H1 (cell line): Measurements from ENCODE around the gene TMED10. TPM values are rescaled to one million over a fixed set of nuclear protein-coding genes. Genes with fewer than 3 reads are reported as not detected.

Experiments used
- CTCF ChIA-PET: fragments of 300-600 bp; sonication (Branson Sonifier 250); formaldehyde crosslinking; loops from one replicate; lab custom pipeline; 2021; ENCODE audit not compliant: partially characterized antibody; lab: Charles Lee
- POLR2A ChIA-PET: fragments of 300-600 bp; sonication (Branson Sonifier 250); formaldehyde crosslinking; loops from one replicate; lab custom pipeline; 2021; ENCODE audit warnings: inconsistent platforms; ENCODE audit not compliant: partially characterized antibody; lab: Charles Lee
- DNase-seq, 2 experiments: peaks; one replicate each; pipeline versions ENCODE4 v3.0.0 to v3.0.0-alpha.2; 2010 to 2022; ENCODE audit warnings: low spot score in 2 of 2, low read depth in 1 of 2, mixed read lengths in 1 of 2
- FAIRE-seq: peaks from 2 replicates; lab custom pipeline; 2011; peaks lifted over from hg19 to GRCh38; lab: Jason Lieb, UNC
- H2AFZ ChIP-seq: 2 replicates; pipeline ENCODE4 v1.8.1; 2012; ENCODE audit warnings: low read length, inconsistent platforms
- H2AK5ac ChIP-seq: 2 replicates; pipeline ENCODE4 v1.6.1; 2013; ENCODE audit warnings: low read depth, low read length
- H2BK120ac ChIP-seq: replicated peaks from 2 replicates; pipeline ENCODE3; 2013; ENCODE audit warnings: low read depth, low read length, inconsistent platforms
- H2BK12ac ChIP-seq: 2 replicates; pipeline ENCODE4 v1.6.1; 2013; ENCODE audit warnings: low read depth, low read length
- H2BK15ac ChIP-seq: 2 replicates; pipeline ENCODE4 v1.6.1; 2013; ENCODE audit warnings: low read length
- H2BK20ac ChIP-seq: 2 replicates; pipeline ENCODE4 v1.6.1; 2013; ENCODE audit warnings: low read length
- H2BK5ac ChIP-seq: 2 replicates; pipeline ENCODE4 v1.6.1; 2013; ENCODE audit warnings: low read depth, low read length
- H3K14ac ChIP-seq: 2 replicates; pipeline ENCODE4 v1.6.1; 2013; ENCODE audit warnings: inconsistent platforms; ENCODE audit not compliant: insufficient read length
- H3K18ac ChIP-seq: 2 replicates; pipeline ENCODE4 v1.6.1; 2013; ENCODE audit warnings: low read length; ENCODE audit errors: extremely low read depth
- H3K23ac ChIP-seq: 2 replicates; pipeline ENCODE4 v1.6.1; 2013; ENCODE audit warnings: inconsistent platforms; ENCODE audit not compliant: insufficient read length
- H3K23me2 ChIP-seq: 2 replicates; pipeline ENCODE4 v1.6.1; 2013; ENCODE audit warnings: low read depth, low read length
- H3K27ac ChIP-seq: 2 replicates; pipeline ENCODE4 v1.6.1; 2011; ENCODE audit warnings: low read depth, low read length, inconsistent platforms
- H3K27me3 ChIP-seq, 4 experiments: replicated peaks in 1 of 4; 1 replicate in 1 of 4; 2 replicates in 3 of 4; pipeline versions ENCODE4 v1.6.1 to v1.8.1; 2011 to 2013; ENCODE audit warnings: low read length in 3 of 4, mild to moderate bottlenecking in 3 of 4, inconsistent platforms in 2 of 4, mixed read lengths in 2 of 4, moderate library complexity in 1 of 4; ENCODE audit not compliant: control insufficient read depth in 3 of 4, insufficient read depth in 3 of 4; ENCODE audit errors: extremely low read depth in 1 of 4
- H3K36me3 ChIP-seq, 4 experiments: 2 replicates each; pipeline versions ENCODE4 v1.6.1 to v1.8.1; 2011 to 2013; ENCODE audit warnings: mild to moderate bottlenecking in 4 of 4, low read length in 3 of 4, moderate library complexity in 2 of 4, control low read depth in 1 of 4, inconsistent platforms in 1 of 4; ENCODE audit not compliant: insufficient read depth in 4 of 4, control insufficient read depth in 2 of 4
- H3K4ac ChIP-seq: replicated peaks from 2 replicates; pipeline ENCODE3; 2013; ENCODE audit warnings: low read length, low read depth, mixed read lengths, inconsistent platforms; ENCODE audit not compliant: insufficient read length
- H3K4me1 ChIP-seq, 4 experiments: replicated peaks in 1 of 4; 1 replicate in 1 of 4; 2 replicates in 3 of 4; pipeline versions ENCODE4 v1.6.1 to v1.8.1; 2011 to 2013; ENCODE audit warnings: low read length in 3 of 4, inconsistent platforms in 2 of 4, mixed read lengths in 1 of 4; ENCODE audit not compliant: insufficient read depth in 4 of 4, control insufficient read depth in 3 of 4
- H3K4me2 ChIP-seq, 2 experiments: 2 replicates each; pipeline versions ENCODE4 v1.6.1 to v1.8.1; 2011 to 2013; ENCODE audit warnings: low read depth in 2 of 2, low read length in 2 of 2, control low read depth in 1 of 2, inconsistent platforms in 1 of 2, mild to moderate bottlenecking in 1 of 2; ENCODE audit not compliant: insufficient read depth in 1 of 2
- H3K4me3 ChIP-seq, 4 experiments: fragments of 200-600, 300-600 bp in 1 of 4; sonication (generic), shearing (Covaris generic), sonication (Bioruptor Twin) in 1 of 4; 2 replicates each; pipeline versions ENCODE4 v1.5.1 to v1.8.1; 2011 to 2016; ENCODE audit warnings: low read length in 4 of 4, low read depth in 3 of 4, control low read depth in 2 of 4, inconsistent platforms in 2 of 4, mild to moderate bottlenecking in 2 of 4, mixed read lengths in 1 of 4, moderate library complexity in 1 of 4; ENCODE audit not compliant: insufficient read depth in 2 of 4; ENCODE audit errors: extremely low read depth in 1 of 4
- H3K56ac ChIP-seq: replicated peaks from 2 replicates; pipeline ENCODE3; 2013; ENCODE audit warnings: low read depth, mild to moderate bottlenecking, mixed read lengths, low read length, inconsistent platforms; ENCODE audit not compliant: insufficient read length
- H3K79me1 ChIP-seq: 2 replicates; pipeline ENCODE4 v1.6.1; 2013; ENCODE audit warnings: low read depth, low read length, control low read depth
- H3K79me2 ChIP-seq, 2 experiments: 2 replicates each; pipeline versions ENCODE4 v1.6.1 to v1.8.1; 2012 to 2013; ENCODE audit warnings: low read length in 2 of 2, mild to moderate bottlenecking in 2 of 2, inconsistent platforms in 1 of 2; ENCODE audit not compliant: insufficient read depth in 2 of 2, control insufficient read depth in 1 of 2
- H3K9ac ChIP-seq, 4 experiments: replicated peaks in 1 of 4; 1 replicate in 1 of 4; 2 replicates in 3 of 4; pipeline versions ENCODE4 v1.6.1 to v1.8.1; 2011 to 2013; ENCODE audit warnings: low read depth in 3 of 4, low read length in 3 of 4, control low read depth in 2 of 4, mild to moderate bottlenecking in 2 of 4, moderate library complexity in 2 of 4, inconsistent platforms in 1 of 4; ENCODE audit errors: extremely low read depth in 1 of 4
- H3K9me3 ChIP-seq, 2 experiments: 2 replicates each; pipeline versions ENCODE4 v1.6.1 to v1.8.1; 2012 to 2013; ENCODE audit warnings: mild to moderate bottlenecking in 2 of 2, moderate library complexity in 2 of 2, control low read depth in 1 of 2, inconsistent platforms in 1 of 2, low read depth in 1 of 2, low read length in 1 of 2, mixed read lengths in 1 of 2; ENCODE audit not compliant: insufficient read depth in 2 of 2
- H4K20me1 ChIP-seq, 2 experiments: replicated peaks in 1 of 2; 2 replicates each; pipeline versions ENCODE3 to v1.8.1; 2011 to 2013; ENCODE audit warnings: inconsistent platforms in 2 of 2, low read length in 2 of 2, mild to moderate bottlenecking in 1 of 2; ENCODE audit not compliant: insufficient read depth in 2 of 2, control insufficient read depth in 1 of 2
- H4K5ac ChIP-seq: 2 replicates; pipeline ENCODE4 v1.6.1; 2013; ENCODE audit warnings: low read length, low read depth, mixed read lengths, inconsistent platforms; ENCODE audit not compliant: insufficient read length
- H4K8ac ChIP-seq: 2 replicates; pipeline ENCODE4 v1.8.0; 2013; ENCODE audit warnings: mild to moderate bottlenecking, moderate library complexity, low read length, inconsistent platforms; ENCODE audit not compliant: insufficient read depth; ENCODE audit errors: extremely low read depth
- H4K91ac ChIP-seq: replicated peaks from 2 replicates; pipeline ENCODE3; 2013; ENCODE audit warnings: low read length, mixed read lengths, inconsistent platforms; ENCODE audit not compliant: insufficient read length
- BCL11A ChIP-seq, 2 experiments: IDR thresholded peaks; one replicate each; pipeline ENCODE4 v1.6.1; 2011; ENCODE audit warnings: low read depth in 2 of 2, low read length in 2 of 2, mild to moderate bottlenecking in 2 of 2
- BRCA1 ChIP-seq: IDR thresholded peaks from 2 replicates; pipeline ENCODE4 v1.6.1; 2012; ENCODE audit warnings: low read depth, low read length, improper control_type of control experiment
- EGR1 ChIP-seq: IDR thresholded peaks from 2 replicates; pipeline ENCODE4 v1.6.1; 2011; ENCODE audit warnings: low read depth, low read length, borderline replicate concordance
- HDAC2 ChIP-seq, 2 experiments: fragments of 300-600 bp in 1 of 2; sonication (generic) in 1 of 2; IDR thresholded peaks; 2 replicates each; pipeline ENCODE4 v1.6.1; 2011 to 2012; ENCODE audit warnings: low read depth in 2 of 2, low read length in 2 of 2, mild to moderate bottlenecking in 2 of 2, moderate library complexity in 2 of 2, borderline replicate concordance in 1 of 2, inconsistent platforms in 1 of 2
- KDM1A ChIP-seq: fragments of 200-600, 300-600 bp; sonication (generic); IDR thresholded peaks from 2 replicates; pipeline ENCODE4 v1.7.1; 2016; ENCODE audit warnings: mild to moderate bottlenecking, low read length, borderline replicate concordance
- KDM4A ChIP-seq: IDR thresholded peaks from one replicate; pipeline ENCODE4 v1.7.1; 2012; ENCODE audit warnings: low read depth, mild to moderate bottlenecking, moderate library complexity, low read length, inconsistent platforms; ENCODE audit not compliant: severe bottlenecking
- NRF1 ChIP-seq: IDR thresholded peaks from 2 replicates; pipeline ENCODE4 v1.6.1; 2011; ENCODE audit warnings: mild to moderate bottlenecking, low read depth, low read length, improper control_type of control experiment
- POLR2AphosphoS5 ChIP-seq: IDR thresholded peaks from 2 replicates; pipeline ENCODE4 v1.6.1; 2011; ENCODE audit warnings: low read depth, low read length
- RBBP5 ChIP-seq: IDR thresholded peaks from 2 replicates; pipeline ENCODE4 v1.7.1; 2012; ENCODE audit warnings: low read depth, mild to moderate bottlenecking, inconsistent platforms, low read length, moderate library complexity, borderline replicate concordance
- RXRA ChIP-seq: IDR thresholded peaks from 2 replicates; pipeline ENCODE4 v1.6.1; 2011; ENCODE audit warnings: low read depth, mild to moderate bottlenecking, low read length, moderate library complexity; ENCODE audit not compliant: insufficient read depth
- TBP ChIP-seq: IDR thresholded peaks from 2 replicates; pipeline ENCODE4 v1.6.1; 2011; ENCODE audit warnings: low read depth, low read length, improper control_type of control experiment
- USF2 ChIP-seq: IDR thresholded peaks from 2 replicates; pipeline ENCODE4 v1.6.1; 2011; ENCODE audit warnings: low read length, improper control_type of control experiment
- WGBS, 2 experiments: shearing (Covaris generic) in 1 of 2; methylation state at CpG; one replicate each; pipeline versions ENCODE4 v1.1.6 to v1.1.7; 2013 to 2015; ENCODE audit warnings: low lambda C conversion rate in 2 of 2, mixed read lengths in 2 of 2, inconsistent platforms in 1 of 2, low coverage in 1 of 2, missing lambda C conversion rate in 1 of 2; ENCODE audit not compliant: insufficient replicate concordance in 2 of 2, insufficient coverage in 1 of 2, insufficient read length in 1 of 2; ENCODE audit errors: extremely low coverage in 1 of 2, missing lambda C conversion rate in 1 of 2; 5-methylcytosine and 5-hydroxymethylcytosine counted together
- polyA plus RNA-seq, 7 experiments: library from polyadenylated mRNA; depleted of rRNA in 3 of 7; stranded (reverse) in 5 of 7; unstranded in 2 of 7; fragments of >200 nt in 5 of 7; fragments of 200-250 nt in 2 of 7; gene quantifications; 1 replicate in 5 of 7; 2 replicates in 1 of 7; 4 replicates in 1 of 7; pipeline versions ENCODE4 v1.2.1 to v1.2.3, GENCODE V29; 2011 to 2013; ENCODE audit warnings: missing spikeins in 2 of 7, mixed read lengths in 2 of 7
- total RNA-seq: library from RNA; stranded (reverse); fragmentation: NEBNext Ultra II Directional; extraction: Animal tissue kit (Norgen Biotek cat#: 25700); gene quantifications from 2 replicates; pipeline ENCODE4 v1.2.1, GENCODE V29; 2021

The TMED10 gene
- total and polyA plus RNA-seq, 2 of the 8 experiments (the other 6 are each of a cell fraction or from before 2014, with no cell fraction given): 218 to 250 TPM

GRCh38 chr14:75200451-75200850 is 24.0 kb upstream of the TMED10 start:
- WGBS, 2 experiments: 70% methylated on average over 4 of the region's 4 CpGs; no CpG with 5 or more reads in 1 of the 2 experiments
- no peak overlapping the region for H3K27ac ChIP-seq
- H4K8ac ChIP-seq: no peak overlapping the region
- H3K4me2 ChIP-seq: no peak overlapping the region
- no peaks in the 10 kb centered on the region for H4K20me1 ChIP-seq
- POLR2A ChIA-PET: no interaction called here
- no peak overlapping the region for H3K14ac ChIP-seq
- H4K5ac ChIP-seq: no peak overlapping the region
- H2BK5ac ChIP-seq: no peak overlapping the region; the same call in 1 of the 2 replicates
- no peaks in the 10 kb centered on the region for H3K79me2 ChIP-seq
- peak overlapping the region; percentile 19 for H4K91ac ChIP-seq
- no peaks in the 10 kb centered on the region for H3K23me2 ChIP-seq
- H2BK20ac ChIP-seq: no peak overlapping the region
- DNase-seq (no peak), FAIRE-seq (no peak)
- H2AK5ac ChIP-seq: no peak overlapping the region
- H3K23ac ChIP-seq: no peak overlapping the region
- H3K18ac ChIP-seq: no peak overlapping the region
- no peak overlapping the region for H3K4me3 ChIP-seq
- no peaks in the 10 kb centered on the region for H3K79me1 ChIP-seq
- H3K36me3 ChIP-seq: no peaks in the 10 kb centered on the region
- no peak overlapping the region for H3K56ac ChIP-seq
- H3K9me3 ChIP-seq: no peaks in the 10 kb centered on the region
- H3K4me1 ChIP-seq: no peaks in the 10 kb centered on the region; a peak in 1 of 7 replicates
- no peak overlapping the region for H3K9ac ChIP-seq
- CTCF ChIA-PET: interaction anchor here (0.6 to 1.0 kb wide), 2 partner anchors 45 to 111 kb away, joined by 4 read pairs; no protein-coding TSS in a partner anchor
- no peak overlapping the region for H2BK120ac ChIP-seq
- no peak overlapping the region for H3K4ac ChIP-seq
- no peak overlapping the region for H2BK15ac ChIP-seq
- 0 out of 2 replicates have a peak overlapping the region, but pooled peaks have one; percentile 2 for H2AFZ ChIP-seq
- no peaks in the 10 kb centered on the region for H3K27me3 ChIP-seq
- H2BK12ac ChIP-seq: peak overlapping the region; percentile 39; the same call in 1 of the 2 replicates
- no peak for TF ChIP-seq USF2
- no peak for TF ChIP-seq BRCA1
- no peak for TF ChIP-seq EGR1
- no peak for TF ChIP-seq KDM4A
- no peak for TF ChIP-seq RBBP5
- TF ChIP-seq BCL11A (IDR thresholded peaks at IDR 0.05; ENCODE audit: low read depth in 2 of 2, low read length in 2 of 2): no peak
- no peak for TF ChIP-seq RXRA
- no peak for TF ChIP-seq HDAC2 (IDR thresholded peaks at IDR 0.05; ENCODE audit: borderline replicate concordance in 1 of 2, low read depth in 2 of 2, low read length in 2 of 2)
- TF ChIP-seq POLR2AphosphoS5: no peak
- no peak for TF ChIP-seq NRF1
- TF ChIP-seq KDM1A: no peak
- TF ChIP-seq TBP: no peak
